HG03280 (cell line): ENCODE data around the gene WNT6.

Experiments
- ATAC-seq: cut with Tn5 transposase; IDR thresholded peaks from one replicate; pipeline ENCODE4 v1.9.1; 2021; ENCODE audit warnings: mild to moderate bottlenecking, moderate library complexity; ENCODE audit not compliant: unreplicated experiment

Gene WNT6

DNA sequence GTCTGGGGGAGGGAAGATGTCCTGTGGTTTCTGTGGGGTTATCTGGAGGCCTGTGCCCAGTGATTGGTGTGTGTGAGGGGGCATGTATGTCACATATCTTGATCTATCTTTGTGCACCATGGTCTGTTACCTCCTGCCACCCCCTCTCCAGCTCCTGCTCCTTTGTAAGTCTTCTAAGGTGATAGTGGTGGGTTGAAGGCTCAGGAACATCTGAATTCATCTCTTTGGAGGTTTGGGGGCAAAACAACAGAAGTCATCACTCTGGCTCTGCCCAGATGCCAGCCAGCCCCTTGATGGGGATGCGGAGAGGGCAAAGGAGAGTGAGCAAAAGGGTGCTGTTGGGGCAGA lies 2.7 kb upstream of the WNT6 start:
- ATAC-seq, result no peak

DNA sequence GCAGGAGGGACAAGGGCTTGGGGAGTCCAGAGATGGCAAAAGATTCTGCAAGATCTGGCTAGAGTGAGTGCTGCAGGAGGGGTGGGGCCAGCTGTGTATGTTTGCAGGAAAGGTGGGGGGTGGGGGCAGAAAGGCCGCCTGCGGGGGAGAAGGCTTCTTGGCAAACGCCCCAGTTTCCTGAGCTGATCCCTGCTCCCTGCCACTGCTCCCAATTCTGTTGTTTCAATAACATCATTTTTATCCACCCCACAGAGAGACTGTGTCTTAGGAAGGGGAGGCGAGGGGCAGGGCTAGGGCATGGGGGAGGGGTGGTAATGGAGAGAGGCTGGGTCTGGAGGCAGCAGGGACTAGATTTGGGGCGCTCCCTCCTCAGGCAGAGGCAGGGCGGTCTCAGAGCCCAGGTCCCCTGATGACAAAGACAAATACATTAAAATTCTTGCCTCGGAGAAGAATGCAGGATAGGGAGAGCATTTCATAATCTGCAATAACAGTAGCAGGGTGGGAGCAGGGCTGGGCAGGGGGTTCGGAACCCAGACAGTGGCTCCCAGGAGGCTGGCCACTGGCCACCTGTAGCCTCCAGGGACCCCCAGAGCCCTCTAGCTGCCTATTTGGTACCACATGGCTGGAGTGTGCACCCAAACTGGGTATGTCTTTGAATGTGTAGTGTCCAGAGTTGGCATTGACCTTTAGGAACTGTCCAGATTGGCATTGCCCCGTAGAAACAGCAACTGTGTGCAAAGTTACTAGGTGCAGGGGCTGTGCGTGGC lies 2.1 kb upstream of the WNT6 start:
- no peak for ATAC-seq

DNA sequence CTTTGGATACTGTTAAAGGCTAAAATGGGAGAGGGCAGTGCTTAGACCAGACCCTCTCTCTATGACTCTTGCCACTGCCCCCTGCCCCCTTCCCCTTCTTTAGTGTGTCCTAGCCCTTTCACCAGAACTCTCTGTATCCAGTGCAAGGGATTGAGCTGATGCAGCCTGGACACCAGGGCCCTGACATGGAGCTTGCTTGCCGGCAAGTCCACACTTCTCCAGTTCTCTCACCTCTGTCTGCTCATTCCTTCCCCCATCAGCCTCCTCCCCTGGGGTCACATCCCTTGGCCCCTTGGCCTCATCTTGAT lies 1.5 kb upstream of the WNT6 start:
- no peak for ATAC-seq

DNA sequence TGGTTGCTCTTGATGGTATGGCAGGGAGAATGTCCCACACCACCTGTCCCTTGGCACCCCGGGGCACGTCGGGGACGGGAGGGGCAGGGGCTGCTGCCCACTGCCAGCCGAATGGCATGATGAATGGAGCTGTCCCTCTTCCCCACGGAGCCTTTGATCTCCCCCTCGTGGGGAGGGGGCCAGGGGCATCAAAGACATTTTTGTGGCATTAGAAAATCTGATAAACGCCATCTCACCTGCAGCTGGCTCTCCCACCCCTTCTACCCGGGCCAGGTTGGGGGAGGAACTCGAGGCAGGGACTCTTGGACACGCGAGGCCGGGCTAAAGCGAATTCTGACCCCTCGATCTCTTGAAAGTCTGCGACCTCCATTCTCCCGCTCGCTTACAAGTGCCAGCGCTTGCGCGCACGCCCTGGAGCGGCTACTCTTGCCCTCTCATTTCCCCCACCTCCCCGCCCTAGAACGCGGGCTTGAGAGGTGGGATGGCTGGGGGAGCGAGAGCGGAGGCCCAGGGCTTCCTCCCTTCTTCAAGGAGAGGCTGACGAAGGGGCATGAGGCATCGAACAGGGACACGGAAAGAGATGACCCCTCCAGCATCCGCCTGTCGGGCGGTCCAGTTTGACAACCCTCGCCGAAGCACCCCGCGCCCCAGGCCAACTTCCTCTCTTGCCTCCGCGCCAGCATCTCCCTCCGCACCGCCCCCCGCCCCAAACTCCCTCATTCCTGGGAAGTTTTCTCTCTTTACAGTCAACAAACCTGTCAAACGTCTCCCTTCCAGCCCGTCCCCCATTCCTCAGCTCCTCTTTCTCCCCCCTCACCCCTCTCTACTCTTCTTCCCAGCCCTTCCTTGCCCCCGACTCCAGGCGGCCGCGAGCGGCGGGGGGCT lies 692 bp upstream of the WNT6 start:
- no peak for ATAC-seq

DNA sequence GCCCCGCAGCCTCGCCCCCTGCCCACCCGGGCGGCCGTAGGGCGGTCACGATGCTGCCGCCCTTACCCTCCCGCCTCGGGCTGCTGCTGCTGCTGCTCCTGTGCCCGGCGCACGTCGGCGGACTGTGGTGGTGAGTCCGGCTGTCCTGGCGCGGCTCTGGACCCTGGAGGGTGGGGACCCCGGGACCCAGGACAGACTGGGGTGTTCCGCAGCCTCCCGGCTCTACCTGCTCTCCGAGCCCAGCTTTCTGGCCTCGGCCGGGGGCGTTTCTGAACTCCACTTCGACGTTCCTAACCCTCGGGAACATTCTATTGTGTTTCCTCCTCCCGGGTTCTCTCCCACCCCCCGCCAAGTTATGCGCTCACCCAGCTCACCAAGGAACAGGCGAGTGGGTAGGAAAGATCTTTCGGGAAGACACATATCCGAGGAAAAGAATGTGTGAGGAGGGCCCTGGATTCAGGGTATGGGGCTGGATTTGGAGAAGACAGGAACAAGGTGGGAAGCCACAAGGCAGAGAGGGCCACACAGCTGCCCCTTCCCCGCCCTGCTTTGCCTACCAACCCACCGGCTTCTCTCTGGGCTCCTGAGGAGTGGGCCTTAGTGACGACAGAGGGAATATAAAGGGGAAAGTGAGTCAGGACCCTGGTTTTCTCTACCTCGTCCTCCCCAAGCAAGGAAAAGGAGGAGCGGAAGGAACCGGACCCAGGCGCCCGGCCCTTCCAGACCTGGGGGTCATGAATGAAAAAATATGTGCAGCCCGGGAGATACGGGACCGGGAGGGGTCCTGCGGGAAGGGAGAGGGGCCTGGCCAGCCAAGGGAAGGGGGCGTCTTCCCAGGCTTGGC lies 605 bp downstream of the WNT6 start:
- ATAC-seq, result no peak

DNA sequence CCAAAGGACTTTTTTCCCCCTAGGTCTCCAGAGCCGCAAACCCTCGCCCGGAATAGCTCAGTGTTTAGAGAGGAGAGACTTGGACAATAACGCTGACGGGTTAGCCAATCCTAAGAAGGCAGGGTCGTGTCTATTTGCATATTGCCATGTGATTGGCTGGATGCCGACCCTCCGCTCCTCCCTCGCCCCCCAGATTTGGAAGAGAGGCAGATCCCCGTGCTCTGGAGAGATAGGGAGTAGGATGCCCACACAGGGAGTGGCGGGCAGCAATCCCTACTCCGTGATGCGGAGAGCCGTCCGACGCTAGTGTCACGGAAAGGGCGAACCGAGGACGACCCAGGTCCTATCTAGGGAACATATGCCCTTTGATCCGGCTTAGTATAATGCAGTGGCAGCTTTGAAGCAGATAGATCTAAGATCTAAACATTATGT lies 1.4 kb downstream of the WNT6 start:
- ATAC-seq, result no peak

DNA sequence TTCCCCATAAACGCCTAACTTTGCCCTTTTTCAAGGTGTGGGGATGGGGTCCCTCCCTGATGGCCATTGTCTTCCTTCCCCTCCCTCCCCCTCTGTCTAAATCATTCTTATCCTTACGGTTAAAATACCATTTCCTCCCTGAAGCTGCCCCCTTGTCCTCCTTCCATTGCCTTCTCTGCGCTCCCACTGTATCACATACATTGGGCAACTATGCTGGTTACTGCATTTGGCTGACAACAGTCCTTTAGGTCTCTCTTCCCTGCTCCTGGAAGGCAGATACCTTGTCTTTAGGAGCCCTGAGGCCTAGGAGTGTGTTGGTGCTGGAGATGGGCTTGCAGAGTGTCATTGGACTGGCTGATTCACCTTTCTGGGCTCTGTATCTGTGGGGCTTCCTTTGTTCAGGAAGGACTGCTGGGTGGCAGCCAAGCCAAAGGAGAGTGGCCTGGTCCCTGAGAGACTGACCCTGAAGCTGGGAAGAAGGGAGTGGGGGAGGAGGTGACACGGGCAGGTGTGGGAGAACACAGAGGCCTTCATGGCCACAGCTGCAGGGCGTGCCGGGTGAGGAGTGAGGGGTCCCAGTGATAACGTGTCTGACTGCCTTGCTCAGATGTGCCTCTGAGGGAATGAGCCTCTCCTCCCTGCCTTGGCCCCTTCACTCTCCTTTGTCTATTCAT lies 2.2 kb downstream of the WNT6 start:
- ATAC-seq, result no peak

DNA sequence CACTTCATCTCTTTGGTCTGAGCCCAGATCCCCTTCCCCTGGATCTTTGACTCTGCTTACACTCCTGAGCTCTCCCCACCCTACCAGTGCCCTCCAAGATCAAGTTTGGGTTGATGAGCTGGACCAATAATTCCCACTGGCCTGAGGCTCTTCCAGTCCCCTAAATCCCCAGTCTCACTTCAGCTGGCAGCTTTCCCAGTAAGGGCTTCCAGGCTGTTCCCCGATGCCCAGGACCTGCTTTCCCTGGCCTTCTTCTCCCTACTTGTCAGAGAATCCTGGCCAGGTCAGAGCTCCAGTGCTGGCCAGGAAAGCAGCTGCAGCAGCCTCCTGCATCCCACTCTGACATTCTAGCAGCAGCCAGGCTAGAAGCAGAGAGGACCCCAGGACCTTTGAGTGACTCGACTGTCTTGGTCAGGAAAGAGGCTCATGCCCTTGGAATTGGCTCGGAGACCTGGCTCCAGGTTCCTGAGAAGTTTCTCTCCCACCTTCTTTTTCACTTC lies 3.5 kb downstream of the WNT6 start:
- no peak for ATAC-seq

DNA sequence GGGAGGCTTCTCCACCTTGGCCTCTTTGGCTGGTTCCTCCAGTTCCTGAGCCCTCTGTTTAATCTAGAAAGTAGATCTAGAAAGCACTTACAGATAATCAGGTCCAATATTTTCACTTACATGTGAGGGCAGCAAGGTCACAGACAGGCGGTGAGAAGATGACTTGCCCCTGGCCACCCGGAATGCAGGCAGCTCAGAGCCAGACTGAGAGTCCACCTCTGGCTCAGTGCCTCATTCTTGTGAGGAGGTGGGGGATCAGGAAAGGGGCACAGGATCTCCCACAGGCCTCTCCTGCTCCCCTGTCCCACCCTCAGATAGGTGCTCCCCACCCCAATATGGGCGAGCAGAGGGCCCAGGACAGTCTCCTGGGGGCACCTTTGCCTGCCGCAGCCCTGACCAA lies 5.8 kb downstream of the WNT6 start:
- no peak for ATAC-seq

DNA sequence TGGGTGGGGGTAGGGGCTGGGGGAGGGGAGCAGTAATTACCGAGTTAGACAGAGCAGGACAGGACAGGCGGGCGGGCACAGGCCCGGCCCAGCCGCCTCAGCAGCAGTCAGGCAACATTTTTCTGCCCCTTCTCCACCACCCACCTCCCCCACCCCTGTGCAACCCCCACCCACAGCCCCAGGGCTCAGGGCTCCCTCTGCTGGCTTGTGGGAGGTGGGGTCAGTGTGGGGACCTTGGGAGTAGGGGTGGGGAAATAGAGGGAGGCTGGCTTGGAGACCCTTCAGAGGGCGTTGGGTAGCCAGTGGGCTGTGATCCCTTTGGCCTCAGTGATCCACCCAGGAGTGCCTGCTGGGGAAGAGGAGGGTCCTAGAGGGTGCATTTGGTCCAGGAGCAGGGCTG lies 6.4 kb downstream of the WNT6 start:
- no peak for ATAC-seq

DNA sequence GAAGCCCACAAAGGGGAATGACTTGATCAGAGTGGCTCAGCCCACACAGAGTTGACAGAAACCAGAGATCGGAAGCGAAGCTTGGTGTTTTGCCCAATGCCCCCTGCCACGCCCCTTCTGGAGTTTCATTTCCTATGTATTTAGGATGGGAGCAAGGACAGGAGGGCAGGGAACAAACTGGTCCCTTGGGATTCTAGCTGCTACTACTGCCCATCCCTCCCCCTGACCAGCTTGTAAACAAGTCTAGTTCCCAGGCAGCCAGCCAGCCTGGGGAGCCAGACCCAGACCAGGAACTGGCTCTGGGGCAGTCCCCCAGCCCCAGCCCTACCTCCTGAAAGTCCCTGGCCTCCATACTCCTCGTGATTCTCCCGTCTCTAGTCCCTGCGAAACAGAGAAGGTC lies 8.3 kb downstream of the WNT6 start:
- no peak for ATAC-seq

DNA sequence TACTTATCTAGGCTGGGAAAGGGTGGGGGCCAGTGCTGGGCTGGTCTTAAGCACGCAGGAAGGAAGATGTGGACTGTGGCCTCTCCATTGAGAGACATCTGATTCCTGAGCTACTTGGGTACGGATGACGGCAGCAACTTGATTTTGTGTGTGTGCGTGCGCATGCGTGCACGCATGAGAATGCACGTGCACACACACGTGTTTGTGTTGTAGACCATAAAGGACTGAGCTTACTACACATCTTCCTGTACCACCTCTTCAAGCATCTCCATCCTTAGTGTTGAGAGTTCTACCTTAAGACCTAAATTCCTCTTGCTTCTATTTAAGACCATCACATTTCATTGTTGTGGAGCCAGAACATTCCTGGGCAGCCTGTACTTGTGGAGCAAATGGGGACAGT lies 9.5 kb downstream of the WNT6 start:
- no peak for ATAC-seq

DNA sequence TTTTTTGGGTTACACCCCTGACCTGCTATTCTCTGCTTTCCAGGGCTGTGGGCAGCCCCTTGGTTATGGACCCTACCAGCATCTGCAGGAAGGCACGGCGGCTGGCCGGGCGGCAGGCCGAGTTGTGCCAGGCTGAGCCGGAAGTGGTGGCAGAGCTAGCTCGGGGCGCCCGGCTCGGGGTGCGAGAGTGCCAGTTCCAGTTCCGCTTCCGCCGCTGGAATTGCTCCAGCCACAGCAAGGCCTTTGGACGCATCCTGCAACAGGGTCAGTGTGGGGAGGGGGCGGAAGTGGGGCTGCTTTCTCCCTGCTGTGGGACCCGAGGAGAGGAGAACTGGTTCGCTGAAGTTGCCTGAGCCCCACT lies 11.4 kb downstream of the WNT6 start:
- no peak for ATAC-seq

DNA sequence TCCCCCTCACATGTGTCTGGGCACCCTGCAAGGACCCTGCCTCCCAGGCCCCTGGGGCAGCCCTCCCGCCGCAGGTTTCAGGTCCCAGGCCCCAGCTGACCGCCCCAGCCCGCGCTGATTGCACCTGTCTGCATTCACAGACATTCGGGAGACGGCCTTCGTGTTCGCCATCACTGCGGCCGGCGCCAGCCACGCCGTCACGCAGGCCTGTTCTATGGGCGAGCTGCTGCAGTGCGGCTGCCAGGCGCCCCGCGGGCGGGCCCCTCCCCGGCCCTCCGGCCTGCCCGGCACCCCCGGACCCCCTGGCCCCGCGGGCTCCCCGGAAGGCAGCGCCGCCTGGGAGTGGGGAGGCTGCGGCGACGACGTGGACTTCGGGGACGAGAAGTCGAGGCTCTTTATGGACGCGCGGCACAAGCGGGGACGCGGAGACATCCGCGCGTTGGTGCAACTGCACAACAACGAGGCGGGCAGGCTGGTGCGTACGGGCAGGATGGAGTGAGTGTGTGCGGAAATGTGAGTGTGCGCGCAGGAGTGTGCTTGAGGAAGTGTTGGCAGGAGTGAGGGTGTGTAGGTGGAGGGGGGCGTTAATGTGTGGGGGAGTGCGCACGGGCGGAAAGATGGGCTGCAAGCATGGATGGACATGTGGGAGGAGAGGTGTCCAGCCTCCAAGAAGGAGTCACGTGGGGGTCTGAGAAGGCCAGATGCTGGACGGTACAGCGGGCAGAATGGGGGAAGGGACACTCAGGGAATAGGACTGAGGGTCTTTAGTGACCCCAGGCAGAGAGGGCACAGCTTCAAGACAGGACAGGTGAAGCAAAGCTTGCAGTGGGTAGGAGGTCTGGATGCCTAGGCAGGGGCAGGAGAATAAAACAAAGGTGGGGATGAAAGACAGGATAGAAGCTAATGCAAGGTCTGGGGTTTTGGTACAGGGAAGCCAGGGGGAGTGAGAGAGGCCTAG lies 12.0 kb downstream of the WNT6 start:
- ATAC-seq, result no peak

DNA sequence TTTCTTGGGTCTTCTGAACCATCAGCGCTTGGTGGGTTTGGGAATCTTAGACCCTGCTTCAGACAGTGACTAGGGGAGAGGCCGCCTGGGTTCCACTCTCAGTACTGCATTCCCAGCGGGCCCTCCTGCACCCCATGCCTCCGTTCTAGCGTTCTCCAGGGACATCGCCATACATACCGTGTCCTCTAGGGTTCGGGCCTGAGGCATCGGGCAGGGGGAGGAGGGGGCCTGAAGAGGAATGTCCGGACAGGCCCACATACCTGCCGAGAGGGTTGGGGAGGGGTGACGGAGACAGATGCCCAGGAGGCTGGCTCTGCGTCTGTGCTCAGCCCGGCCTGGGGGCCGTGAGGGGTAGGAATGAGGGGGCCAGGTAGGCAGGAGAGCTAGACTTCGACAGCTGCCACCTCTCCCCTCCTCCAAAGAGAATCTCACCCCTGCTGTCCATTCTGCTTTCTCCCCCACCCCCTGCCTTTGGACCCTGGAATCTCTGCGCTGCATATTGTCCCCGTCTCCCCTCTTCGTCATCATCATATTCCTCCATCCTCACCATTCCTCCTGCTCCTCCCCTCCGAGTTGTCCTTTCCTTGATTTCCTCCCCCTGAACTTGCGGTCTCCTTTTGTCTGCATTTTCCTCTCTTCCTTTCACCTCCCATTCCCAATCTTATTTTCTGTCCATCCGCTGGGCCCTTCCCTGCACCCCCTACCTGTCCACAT lies 13.2 kb downstream of the WNT6 start:
- no peak for ATAC-seq

DNA sequence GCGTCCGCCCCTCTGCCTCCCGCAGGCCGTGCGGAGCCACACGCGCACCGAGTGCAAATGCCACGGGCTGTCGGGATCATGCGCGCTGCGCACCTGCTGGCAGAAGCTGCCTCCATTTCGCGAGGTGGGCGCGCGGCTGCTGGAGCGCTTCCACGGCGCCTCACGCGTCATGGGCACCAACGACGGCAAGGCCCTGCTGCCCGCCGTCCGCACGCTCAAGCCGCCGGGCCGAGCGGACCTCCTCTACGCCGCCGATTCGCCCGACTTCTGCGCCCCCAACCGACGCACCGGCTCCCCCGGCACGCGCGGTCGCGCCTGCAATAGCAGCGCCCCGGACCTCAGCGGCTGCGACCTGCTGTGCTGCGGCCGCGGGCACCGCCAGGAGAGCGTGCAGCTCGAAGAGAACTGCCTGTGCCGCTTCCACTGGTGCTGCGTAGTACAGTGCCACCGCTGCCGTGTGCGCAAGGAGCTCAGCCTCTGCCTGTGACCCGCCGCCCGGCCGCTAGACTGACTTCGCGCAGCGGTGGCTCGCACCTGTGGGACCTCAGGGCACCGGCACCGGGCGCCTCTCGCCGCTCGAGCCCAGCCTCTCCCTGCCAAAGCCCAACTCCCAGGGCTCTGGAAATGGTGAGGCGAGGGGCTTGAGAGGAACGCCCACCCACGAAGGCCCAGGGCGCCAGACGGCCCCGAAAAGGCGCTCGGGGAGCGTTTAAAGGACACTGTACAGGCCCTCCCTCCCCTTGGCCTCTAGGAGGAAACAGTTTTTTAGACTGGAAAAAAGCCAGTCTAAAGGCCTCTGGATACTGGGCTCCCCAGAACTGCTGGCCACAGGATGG lies 14.0 kb downstream of the WNT6 start:
- no peak for ATAC-seq

DNA sequence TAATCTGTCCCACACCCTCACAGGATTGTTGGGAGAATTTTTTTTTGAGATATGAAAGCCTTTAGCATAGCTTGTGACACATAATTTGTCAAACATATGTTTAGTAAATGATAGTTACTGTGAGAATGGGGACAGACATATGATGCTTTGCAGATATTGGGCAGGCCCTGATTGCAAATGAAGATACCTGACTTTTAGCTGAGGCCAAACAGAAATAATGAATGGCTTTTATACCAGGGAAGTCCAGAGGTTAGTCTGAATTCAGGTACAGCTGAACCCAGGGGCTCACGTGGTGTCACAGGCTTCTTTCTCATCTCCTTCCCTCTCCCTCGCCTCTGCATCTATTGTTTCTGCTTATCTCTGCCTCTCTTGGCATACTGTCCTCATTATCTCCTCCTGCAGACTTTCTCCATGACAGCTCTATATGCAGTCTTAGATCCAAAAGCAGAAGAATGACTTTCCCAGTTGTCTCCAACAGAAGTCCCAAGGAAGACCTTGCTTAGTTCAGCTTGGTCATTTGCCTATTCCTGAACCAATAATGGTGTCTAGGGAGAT lies 16.2 kb downstream of the WNT6 start:
- no peak for ATAC-seq
